OCI-M1 (cell line): Measurements from ENCODE around the gene TGFBRAP1.

ENCODE experiments used
- DNase-seq: peaks from one replicate; lab custom pipeline; 2025; lab: John Stamatoyannopoulos, UW

Gene TGFBRAP1, protein sequence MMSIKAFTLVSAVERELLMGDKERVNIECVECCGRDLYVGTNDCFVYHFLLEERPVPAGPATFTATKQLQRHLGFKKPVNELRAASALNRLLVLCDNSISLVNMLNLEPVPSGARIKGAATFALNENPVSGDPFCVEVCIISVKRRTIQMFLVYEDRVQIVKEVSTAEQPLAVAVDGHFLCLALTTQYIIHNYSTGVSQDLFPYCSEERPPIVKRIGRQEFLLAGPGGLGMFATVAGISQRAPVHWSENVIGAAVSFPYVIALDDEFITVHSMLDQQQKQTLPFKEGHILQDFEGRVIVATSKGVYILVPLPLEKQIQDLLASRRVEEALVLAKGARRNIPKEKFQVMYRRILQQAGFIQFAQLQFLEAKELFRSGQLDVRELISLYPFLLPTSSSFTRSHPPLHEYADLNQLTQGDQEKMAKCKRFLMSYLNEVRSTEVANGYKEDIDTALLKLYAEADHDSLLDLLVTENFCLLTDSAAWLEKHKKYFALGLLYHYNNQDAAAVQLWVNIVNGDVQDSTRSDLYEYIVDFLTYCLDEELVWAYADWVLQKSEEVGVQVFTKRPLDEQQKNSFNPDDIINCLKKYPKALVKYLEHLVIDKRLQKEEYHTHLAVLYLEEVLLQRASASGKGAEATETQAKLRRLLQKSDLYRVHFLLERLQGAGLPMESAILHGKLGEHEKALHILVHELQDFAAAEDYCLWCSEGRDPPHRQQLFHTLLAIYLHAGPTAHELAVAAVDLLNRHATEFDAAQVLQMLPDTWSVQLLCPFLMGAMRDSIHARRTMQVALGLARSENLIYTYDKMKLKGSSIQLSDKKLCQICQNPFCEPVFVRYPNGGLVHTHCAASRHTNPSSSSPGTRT

GRCh38 chr2:105329561-105330495, at the start of gene TGFBRAP1:
TSS of gene TGFBRAP1 (minus strand) at chr2:105329735. CDS start at chr2:105308301, 21,434 bp downstream.
- DNase-seq, result peak; percentile 68

GRCh38 chr2:105378921-105379383, 49.4 kb upstream of the TGFBRAP1 start:
- DNase-seq, result no peak

- DNase-seq, result no peak
These were observed 48.8 kb upstream of the TGFBRAP1 start for GRCh38 chr2:105378276-105378840.

DNA sequence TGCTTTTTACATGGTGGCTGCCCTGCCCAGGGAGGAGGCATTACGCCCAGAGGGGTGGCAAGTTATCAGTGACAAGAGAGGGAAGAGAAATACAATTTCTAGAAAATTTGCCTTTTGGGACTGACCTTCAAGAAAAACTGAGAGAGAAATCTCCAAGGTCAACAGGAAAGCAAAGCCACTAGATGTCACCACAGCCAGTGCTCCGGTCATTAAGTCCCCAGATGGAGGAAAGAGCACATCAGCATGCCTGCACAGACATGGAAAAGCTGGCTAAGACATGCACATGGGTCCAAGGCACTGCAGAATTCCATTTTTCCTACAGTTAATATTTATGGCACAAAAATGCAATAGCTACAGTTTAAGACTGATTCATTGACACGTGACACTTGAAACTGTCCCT, 48.3 kb upstream of the TGFBRAP1 start:
- DNase-seq, result peak; percentile 11

DNA sequence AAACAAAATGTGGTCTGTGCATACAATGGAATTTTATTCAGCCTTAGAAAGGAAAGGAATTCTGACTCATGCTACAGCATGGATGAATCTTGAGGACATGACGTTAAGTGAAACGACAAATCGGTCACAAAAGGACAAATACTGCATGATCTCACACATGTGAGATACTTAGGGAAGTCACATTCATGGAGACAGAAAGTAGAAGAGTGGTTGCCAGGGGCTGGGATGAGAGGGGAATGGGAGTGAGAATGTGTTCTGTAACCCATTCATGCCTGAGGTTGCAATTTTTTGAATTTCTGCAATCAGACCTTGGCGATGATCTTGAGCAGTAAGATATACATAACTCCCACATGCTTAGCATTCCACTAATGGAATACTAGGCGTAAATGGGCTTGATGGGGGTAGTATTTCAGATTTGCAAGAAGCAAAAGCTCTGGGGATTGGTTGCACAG, 47.3 kb upstream of the TGFBRAP1 start:
- no peak for DNase-seq

GRCh38 chr2:105376010-105376409, 46.5 kb upstream of the TGFBRAP1 start:
- DNase-seq, result no peak

GRCh38 chr2:105375001-105375561, 45.5 kb upstream of the TGFBRAP1 start:
- DNase-seq, result no peak

DNA sequence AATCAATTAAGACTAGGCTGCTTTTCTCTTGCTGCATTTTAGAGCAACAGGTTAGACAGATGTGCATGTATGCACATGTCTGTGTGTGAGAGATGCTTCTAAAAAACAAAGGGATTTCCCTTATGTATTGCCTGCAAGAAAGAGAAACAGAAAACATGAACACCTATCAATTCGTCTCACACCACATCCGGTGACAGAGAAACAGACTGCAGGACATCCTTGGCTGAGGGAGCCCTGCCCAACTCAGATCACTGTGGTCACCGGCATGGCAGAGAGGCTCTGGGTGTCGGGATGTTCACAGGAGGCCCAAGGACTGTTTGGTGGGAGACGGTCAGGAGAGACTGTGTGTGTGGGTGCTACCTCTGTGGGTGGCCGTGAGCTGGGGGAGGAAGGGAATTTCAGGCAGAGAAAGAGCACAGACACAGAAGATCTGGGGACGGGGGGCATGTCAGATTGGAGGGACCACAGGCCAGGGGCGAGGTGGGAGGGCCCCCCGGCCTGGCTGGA, 44.4 kb upstream of the TGFBRAP1 start:
- DNase-seq, result no peak

DNA sequence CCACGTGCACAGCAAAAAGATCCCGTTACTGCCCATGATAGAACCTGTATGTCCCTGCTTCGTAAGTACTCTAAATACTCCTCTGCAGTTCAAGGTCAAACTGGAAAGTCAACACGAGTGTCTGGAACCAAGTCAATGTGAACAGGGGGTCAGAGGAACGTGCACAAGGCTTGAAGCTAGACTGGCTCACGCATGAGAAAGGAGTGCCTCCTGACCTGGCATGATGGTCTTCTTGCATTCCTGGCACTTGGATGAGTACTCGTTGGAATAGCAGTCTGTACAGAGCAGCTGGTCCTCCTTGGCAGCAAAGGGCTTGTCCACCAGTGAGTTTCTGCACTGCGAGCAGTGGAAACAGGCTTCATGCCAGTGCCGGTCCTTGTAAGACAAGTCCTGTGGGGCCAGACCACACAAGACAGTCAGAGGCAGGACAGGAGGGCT, 43.8 kb upstream of the TGFBRAP1 start:
- DNase-seq, result no peak

DNA sequence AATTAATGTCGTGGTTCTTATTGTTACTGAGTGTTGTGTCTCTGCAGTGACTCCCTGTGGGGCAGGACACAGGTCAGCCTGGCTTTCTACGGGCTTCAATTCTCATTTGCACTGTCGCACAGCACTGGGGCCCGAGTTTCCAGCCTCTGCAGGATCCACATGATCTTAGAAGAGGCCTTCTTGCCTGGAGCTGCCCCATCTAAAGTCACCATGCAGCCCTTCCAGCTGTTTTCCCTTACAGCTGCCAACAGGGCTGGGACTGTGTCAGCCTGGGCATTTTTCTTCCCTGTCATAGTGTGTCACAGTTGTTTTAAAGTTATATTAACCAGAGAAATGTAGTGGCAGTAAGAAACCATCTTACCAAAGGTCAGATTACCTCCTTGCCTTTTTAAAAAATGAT, 42.3 kb upstream of the TGFBRAP1 start:
- no peak for DNase-seq

- DNase-seq, result no peak
These were observed 41.6 kb upstream of the TGFBRAP1 start for GRCh38 chr2:105371156-105371555.

DNA sequence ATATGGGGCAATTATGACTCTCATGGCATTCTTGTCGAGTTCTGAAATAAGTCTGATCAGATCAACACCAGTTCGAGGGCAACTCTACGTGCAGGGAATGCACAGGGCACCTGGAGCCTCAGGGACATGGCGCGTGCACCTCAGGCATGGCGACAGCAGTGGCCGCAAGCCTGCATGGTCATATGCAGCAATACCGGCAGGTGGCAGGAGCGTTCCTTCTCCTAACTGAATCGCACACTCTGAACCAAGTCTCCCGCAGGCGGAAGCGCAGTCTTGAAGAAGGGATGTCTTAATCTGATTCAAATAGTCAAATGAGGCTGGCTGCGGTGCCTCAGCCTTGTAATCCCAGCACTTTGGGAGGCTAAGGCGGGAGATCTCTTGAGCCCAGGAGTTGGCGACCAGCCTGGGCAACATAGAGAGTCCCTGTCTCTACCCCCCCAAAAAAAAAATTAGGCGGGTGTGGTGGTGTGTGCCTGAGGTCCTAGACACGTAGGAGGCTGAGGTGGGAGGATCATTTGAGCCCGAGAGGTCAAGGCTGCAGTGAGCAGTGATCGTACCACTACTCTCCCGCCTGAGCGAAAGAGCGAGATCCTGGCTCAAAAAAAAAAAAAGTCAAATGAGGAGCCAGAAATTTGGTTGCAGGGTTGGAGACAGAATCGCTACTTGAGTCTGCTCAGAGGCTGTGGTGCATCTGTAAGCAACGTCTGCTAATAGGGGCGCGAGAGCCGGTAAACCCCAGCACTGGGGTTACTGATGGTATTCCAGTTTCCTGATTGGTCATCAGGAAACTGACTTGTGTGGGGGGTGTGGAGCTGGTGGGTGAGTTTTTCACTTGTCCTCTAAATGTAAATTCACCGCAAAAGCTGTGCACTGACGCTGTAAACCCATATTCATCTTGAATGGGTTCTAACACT, 40.5 kb upstream of the TGFBRAP1 start:
- DNase-seq, result peak; percentile 89

DNA sequence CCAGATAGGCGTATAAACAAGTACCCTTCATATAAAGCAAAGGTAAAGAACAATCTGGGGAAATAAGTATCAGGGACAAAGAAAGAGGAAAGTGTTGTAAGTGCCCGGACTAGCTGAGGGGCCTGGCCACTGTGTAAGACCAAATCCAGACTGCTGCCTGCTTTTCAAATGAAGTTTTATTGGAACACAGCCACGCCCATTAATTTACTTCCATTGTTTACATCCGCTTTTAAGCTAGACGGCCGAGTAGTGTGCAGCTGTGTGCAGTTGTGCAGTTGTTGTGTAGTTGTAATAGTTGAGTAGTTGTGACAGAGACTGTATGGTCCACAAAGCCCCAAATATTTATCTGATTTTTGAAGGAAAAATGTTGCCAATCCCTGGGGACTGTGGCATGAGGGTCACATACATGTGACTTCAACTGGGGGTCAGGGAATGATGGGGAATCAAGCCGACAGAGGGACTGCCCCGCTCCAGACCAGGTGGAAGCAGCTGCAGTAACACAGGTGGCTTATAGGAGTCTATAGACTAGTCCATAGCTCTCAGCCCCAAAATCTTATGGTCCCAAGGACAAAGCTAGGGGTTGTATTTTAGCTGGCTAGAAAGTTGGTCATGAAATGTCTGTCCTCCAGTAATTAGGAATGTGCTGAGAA, 39.3 kb upstream of the TGFBRAP1 start:
- DNase-seq, result no peak

GRCh38 chr2:105365206-105365605, 35.7 kb upstream of the TGFBRAP1 start:
- DNase-seq, result no peak

GRCh38 chr2:105364436-105365139, 35.1 kb upstream of the TGFBRAP1 start:
- DNase-seq, result no peak

DNA sequence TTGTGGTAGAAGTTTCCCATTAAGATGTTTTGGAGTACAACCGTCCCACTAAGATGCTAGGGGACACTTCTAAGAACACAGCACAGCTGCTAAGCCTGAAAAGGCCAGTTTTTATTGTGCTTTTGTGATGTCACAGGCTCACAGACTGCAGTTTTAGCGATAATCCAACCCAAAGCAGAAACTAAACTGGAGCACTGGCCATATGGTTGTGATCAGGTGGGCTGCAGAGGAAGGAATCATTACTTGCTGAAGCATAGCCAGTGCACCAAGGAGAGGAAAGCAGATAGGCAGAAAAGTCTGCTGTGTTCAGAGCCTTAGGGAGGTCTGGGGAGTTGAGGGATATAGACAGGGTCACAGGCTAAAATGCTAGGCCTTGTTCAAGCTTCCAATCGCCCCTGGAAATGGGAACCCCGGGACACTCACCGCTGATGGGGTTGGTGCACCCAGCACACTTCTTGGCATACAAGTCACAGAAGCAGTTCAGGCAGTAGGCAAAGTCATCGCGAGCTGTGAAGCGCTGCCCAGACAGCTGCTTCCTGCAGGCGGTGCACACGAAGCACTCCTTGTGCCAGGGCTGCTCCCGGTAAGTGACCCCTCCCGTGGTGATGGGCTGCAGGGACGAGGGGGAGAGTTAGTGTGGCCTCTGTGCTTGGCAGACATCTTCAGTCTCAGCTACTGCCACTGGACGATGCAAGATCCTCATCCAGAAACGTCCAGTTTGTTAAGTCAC, 33.5 kb upstream of the TGFBRAP1 start:
- no peak for DNase-seq

DNA sequence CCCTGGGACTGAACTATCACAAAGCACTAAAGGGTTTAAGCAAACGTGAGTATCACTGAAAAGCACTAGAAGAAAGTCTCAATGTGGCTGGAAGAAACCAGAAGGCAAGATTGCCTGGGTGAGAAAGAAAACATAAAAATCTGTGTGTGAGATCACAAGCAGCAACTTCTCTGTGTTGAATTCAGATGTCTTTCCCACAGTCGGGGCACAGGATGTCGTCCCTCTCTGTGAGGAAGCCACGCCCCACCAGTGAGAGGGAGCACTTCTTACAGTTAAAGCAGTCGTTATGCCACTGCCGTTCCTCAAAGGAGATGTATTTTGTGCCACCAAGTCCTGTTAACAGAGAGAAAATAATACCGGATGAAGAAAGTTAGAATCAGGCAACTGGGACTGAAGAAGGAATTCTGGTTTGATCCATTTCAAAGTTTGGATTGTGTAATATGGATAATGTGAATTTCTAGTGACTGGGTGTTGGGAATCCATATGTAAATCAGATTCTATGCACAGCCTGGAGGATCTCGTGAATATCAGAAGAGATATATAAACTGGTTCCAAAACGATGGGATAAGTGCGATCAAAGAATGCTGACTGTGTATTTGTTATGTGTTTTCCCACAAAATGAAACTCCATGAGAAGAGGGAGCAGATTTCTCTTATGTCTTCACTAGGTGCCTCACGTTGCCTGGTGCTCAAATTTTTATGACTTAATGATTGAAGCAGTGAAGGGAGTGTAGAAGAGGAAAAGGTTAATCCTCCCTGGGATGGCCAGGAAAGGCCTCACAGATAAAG, 31.8 kb upstream of the TGFBRAP1 start:
- DNase-seq, result no peak
